Mesothelial cell of epicardium (in vitro differentiated cells): ENCODE measurements around the gene TBC1D4. TPM values are rescaled to one million over a fixed set of nuclear protein-coding genes. Genes with fewer than 3 reads are reported as not detected.

Source experiments
- DNase-seq, 2 experiments: peaks; one replicate each; pipeline ENCODE4 v3.0.0; 2021; ENCODE audit warnings: low spot score in 2 of 2; ENCODE audit not compliant: unreplicated experiment in 2 of 2
- H3K27ac Mint-ChIP-seq: 2 replicates; pipeline ENCODE4 v1.8.0; 2021; ENCODE audit warnings: mixed read lengths
- H3K27me3 Mint-ChIP-seq: 2 replicates; pipeline ENCODE4 v1.8.0; 2021; ENCODE audit warnings: low read depth, mixed read lengths
- H3K36me3 Mint-ChIP-seq: 2 replicates; pipeline ENCODE4 v1.8.0; 2021; ENCODE audit warnings: mixed read lengths
- H3K4me1 Mint-ChIP-seq: 2 replicates; pipeline ENCODE4 v1.8.0; 2021; ENCODE audit warnings: mixed read lengths
- H3K4me3 Mint-ChIP-seq: 2 replicates; pipeline ENCODE4 v1.8.0; 2021; ENCODE audit warnings: mild to moderate bottlenecking, moderate library complexity, mixed read lengths
- H3K9me3 Mint-ChIP-seq: 2 replicates; pipeline ENCODE4 v1.8.0; 2021; ENCODE audit warnings: mixed read lengths
- total RNA-seq: library from RNA; stranded (reverse); gene quantifications from 3 replicates; pipeline ENCODE4 v1.2.1, GENCODE V29; 2021
- TF ChIP-seq, protein P1 (sequence below): fragments of 200-600 bp; sonication (generic); IDR thresholded peaks from one replicate; pipeline ENCODE4 v1.5.0; 2021; ENCODE audit warnings: antibody characterized with exemption; ENCODE audit not compliant: unreplicated experiment

TBC1D4 gene
- total RNA-seq, 1 donor from 2014 or later: 20.5 TPM

DNA sequence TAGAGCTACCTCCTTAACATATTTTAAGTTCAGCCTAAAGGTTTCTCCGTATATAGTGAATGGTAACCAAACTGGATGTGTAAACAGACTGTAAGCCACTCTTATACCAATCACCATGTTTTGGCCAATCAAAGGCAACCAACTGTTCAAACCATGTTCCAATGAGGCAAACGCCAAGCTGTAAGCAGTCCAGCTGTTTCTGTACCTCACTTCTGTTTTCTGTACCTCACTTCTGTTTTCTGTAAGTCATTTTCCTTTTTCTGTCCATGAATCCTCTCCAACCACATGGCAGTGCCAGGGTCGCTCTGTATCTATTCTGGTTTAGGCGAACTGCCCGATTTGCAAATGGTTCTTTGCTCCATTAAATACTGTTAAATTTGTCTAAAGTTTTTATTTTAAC, 31.3 kb upstream of the TBC1D4 start:
- H3K27ac Mint-ChIP-seq: no peak overlapping the region
- H3K27me3 Mint-ChIP-seq: no peaks in the 10 kb centered on the region
- H3K4me1 Mint-ChIP-seq: no peaks in the 10 kb centered on the region
- TF ChIP-seq, protein P1, sequence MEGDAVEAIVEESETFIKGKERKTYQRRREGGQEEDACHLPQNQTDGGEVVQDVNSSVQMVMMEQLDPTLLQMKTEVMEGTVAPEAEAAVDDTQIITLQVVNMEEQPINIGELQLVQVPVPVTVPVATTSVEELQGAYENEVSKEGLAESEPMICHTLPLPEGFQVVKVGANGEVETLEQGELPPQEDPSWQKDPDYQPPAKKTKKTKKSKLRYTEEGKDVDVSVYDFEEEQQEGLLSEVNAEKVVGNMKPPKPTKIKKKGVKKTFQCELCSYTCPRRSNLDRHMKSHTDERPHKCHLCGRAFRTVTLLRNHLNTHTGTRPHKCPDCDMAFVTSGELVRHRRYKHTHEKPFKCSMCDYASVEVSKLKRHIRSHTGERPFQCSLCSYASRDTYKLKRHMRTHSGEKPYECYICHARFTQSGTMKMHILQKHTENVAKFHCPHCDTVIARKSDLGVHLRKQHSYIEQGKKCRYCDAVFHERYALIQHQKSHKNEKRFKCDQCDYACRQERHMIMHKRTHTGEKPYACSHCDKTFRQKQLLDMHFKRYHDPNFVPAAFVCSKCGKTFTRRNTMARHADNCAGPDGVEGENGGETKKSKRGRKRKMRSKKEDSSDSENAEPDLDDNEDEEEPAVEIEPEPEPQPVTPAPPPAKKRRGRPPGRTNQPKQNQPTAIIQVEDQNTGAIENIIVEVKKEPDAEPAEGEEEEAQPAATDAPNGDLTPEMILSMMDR: no peak
- H3K36me3 Mint-ChIP-seq: no peaks in the 10 kb centered on the region
- peaks cover 12% of the 10 kb centered on the region for H3K9me3 Mint-ChIP-seq
- H3K4me3 Mint-ChIP-seq: no peak overlapping the region
- no peak for DNase-seq

DNA sequence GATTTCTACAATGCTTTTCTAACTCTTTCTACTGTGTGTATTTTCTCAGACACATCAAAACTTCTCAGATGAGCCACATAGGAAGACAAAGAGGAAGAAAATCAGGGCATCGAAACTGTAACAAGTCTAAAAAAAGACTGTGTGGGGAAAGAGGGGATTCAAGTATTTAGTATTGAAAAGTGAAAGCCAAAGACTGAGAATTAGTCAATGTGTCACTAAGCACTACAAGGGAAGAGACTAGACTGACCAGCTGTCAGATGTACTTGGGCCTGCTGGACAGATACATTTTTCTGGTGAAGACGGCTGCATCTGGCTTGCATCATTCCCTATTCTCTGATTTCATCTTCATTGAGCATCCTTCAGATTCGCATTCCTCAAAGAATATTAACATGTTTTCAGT, 30.3 kb upstream of the TBC1D4 start:
- Mint-ChIP-seq H3K4me3 (no peak overlapping the region), H3K27me3 (no peaks in the 10 kb centered on the region), H3K4me1 (no peaks in the 10 kb centered on the region), H3K9me3 (peaks cover 8% of the 10 kb centered on the region), H3K36me3 (no peaks in the 10 kb centered on the region), H3K27ac (no peak overlapping the region)
- TF ChIP-seq, protein P1: no peak
- DNase-seq: no peak

DNA sequence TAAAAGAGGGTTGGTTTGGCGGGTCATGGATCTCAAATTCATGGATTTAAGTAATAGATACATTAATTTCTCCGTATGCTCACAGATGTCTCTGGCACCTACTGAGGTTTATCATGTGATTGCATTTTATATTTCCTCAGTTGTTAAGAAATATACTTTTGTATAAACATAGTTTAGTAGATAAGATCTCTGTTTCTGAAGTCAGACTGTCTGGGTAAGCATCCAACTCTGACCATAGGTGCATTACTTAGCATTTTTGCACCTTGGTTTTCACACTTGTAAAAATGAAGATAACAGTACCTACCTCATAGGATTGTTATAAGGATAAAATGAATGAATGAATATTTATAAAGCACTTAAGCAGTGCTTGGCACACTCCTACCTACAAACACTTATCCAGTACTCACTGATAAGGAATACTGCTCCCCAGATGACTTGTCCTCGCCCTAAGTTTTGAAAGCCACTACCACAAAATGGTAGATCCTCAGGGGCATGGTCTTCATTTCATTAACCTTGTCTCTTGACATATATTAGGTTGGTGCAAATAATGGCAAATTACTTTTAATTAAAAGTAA, 29.2 kb upstream of the TBC1D4 start:
- DNase-seq: no peak
- no peaks in the 10 kb centered on the region for H3K27me3 Mint-ChIP-seq
- H3K36me3 Mint-ChIP-seq: no peaks in the 10 kb centered on the region
- H3K4me1 Mint-ChIP-seq: no peaks in the 10 kb centered on the region
- TF ChIP-seq, protein P1: no peak
- H3K27ac Mint-ChIP-seq: no peak overlapping the region
- H3K4me3 Mint-ChIP-seq: no peak overlapping the region
- peaks cover 8% of the 10 kb centered on the region for H3K9me3 Mint-ChIP-seq

DNA sequence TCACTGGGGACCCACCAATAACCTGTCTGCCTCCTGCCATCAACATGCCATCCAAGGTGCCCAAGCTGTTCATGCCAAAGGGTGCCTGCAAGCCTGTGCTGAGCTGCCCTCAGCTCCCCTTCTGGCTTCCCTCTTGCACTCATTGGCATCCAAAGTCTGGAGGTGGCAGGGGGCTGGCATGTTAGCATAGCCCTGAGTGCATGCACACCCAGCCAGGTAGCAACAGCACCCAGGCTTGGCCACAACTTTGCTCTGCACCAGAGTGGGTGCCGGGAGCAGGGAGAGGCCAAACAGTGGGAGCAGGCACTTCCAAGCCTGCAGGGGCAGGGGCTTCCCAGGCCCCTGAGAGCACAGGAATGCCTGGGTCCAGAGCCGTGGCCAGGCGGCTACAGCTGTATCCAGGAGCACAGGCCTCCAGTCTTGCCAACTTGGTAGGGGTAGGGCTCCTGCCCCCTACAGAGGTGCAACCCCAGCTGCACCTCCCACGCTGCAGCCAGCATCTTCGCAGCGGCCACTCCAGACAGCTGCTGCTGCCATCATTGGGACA, 26.1 kb upstream of the TBC1D4 start:
- H3K4me3 Mint-ChIP-seq: no peak overlapping the region
- H3K36me3 Mint-ChIP-seq: no peaks in the 10 kb centered on the region
- no peak for DNase-seq
- TF ChIP-seq, protein P1: no peak
- H3K27ac Mint-ChIP-seq: no peak overlapping the region
- H3K9me3 Mint-ChIP-seq: no peaks in the 10 kb centered on the region
- no peaks in the 10 kb centered on the region for H3K27me3 Mint-ChIP-seq
- H3K4me1 Mint-ChIP-seq: no peaks in the 10 kb centered on the region

DNA sequence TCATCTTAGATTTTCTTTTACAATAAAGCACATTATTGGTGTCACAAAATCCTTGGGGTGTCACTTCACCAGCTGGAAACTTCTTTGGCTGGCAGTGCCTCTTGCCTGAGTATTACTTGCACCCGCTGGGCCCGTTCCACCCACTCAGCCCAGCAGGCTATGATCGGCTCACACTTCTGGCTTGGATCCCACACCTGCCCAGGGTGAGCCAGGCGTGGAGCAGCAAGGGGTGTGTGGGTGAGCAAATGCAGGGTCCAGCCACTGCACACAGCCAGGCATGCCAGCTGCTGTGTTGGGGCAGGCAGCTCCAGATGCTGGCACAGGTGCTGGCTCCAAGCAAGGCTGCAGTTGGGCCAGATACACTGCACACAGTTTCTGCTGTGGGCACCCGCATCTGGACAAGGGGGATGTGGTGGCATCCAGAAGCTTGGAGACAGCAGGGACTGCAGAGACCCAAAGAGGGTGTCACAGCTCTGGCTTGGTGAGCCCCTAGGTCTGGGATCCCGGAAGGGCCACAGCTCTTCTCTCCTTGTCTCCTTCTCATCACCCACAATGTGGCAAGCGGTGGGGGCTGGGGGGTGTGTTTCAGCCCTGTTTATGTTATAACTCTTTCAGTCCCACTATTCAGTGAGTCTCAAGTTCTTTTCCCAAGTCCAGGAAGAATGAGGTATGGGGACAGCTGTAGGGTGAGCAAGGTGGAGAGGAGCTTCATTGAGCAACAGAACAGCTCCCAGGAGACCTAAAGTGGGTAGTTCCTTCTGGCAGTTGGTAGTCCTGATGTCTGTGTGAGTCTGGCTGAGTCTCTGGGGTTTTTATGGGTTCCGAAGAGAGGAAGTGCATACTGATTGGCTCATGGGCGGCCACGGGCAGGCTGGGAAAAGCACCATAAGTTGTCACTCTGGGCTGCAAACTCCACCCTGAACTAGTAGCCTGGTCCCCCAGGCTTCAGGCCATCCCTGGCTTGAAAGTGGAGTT, 25.3 kb upstream of the TBC1D4 start:
- no peak overlapping the region for H3K4me3 Mint-ChIP-seq
- H3K4me1 Mint-ChIP-seq: no peaks in the 10 kb centered on the region
- DNase-seq: no peak
- H3K9me3 Mint-ChIP-seq: no peaks in the 10 kb centered on the region
- TF ChIP-seq, protein P1: no peak
- no peak overlapping the region for H3K27ac Mint-ChIP-seq
- no peaks in the 10 kb centered on the region for H3K36me3 Mint-ChIP-seq
- H3K27me3 Mint-ChIP-seq: no peaks in the 10 kb centered on the region
